ENCODE results near the gene SH2D3C.

- TF ChIP-seq CTCF (tag by site-specific recombination; IDR thresholded peaks at IDR 0.05) (no peak), ZNF792 (tag by site-specific recombination; IDR thresholded peaks at IDR 0.05) (no peak), ZNF621 (tag by site-specific recombination; IDR thresholded peaks at IDR 0.05) (no peak), ZBTB44 (tag by site-specific recombination; IDR thresholded peaks at IDR 0.05) (no peak), ZFP41 (tag by site-specific recombination; IDR thresholded peaks at IDR 0.05; ENCODE audit: borderline replicate concordance) (no peak), BCL11A (tag by site-specific recombination; IDR thresholded peaks at IDR 0.05; ENCODE audit: low read depth) (no peak)
Measured at GRCh38 chr9:127816728-127817127, 38.3 kb upstream of the SH2D3C start.

All from HEK293 (cell line).